Activated CD8-positive, alpha-beta memory T cell treated with anti-CD3 and anti-CD28 coated beads for 1 hour (primary cell): ENCODE results near the gene TNK2.
"Not testable (repeated sequence)": the region's sequence is repeated elsewhere in the genome, so short reads cannot be mapped to it uniquely, and the experiment has no call there.

Source experiments
- DNase-seq, 2 donors: peaks; one replicate each; pipeline ENCODE4 v3.0.0-alpha.2; 2020; ENCODE audit warnings: low read depth in 1 of 2; ENCODE audit errors: extremely low read depth in 1 of 2

The TNK2 gene

GRCh38 chr3:195872097-195872496 lies 36.3 kb downstream of the TNK2 start:
- no peak for DNase-seq

- DNase-seq: not testable (repeated sequence)
These were observed 36.7 kb downstream of the TNK2 start for GRCh38 chr3:195871686-195872085.

GRCh38 chr3:195870937-195871336 lies 37.4 kb downstream of the TNK2 start:
- no peak for DNase-seq

- no peak for DNase-seq
These were observed 37.9 kb downstream of the TNK2 start for GRCh38 chr3:195870442-195870841.

GRCh38 chr3:195869413-195870001 lies 38.8 kb downstream of the TNK2 start:
- no peak for DNase-seq

GRCh38 chr3:195868866-195869412 lies 39.4 kb downstream of the TNK2 start:
- no peak for DNase-seq

- no peak for DNase-seq
These were observed 40.0 kb downstream of the TNK2 start for GRCh38 chr3:195868336-195868865.

GRCh38 chr3:195867631-195868335 lies 40.6 kb downstream of the TNK2 start:
- no peak for DNase-seq

- DNase-seq: no peak
These were observed 41.5 kb downstream of the TNK2 start for GRCh38 chr3:195866686-195867511.

GRCh38 chr3:195865752-195866151 lies 42.6 kb downstream of the TNK2 start:
- DNase-seq: no peak

- DNase-seq: peak; percentile 26 to 43
These were observed 45.0 kb downstream of the TNK2 start for GRCh38 chr3:195863121-195864061.

- not testable (repeated sequence) for DNase-seq
These were observed 46.0 kb downstream of the TNK2 start for GRCh38 chr3:195862318-195862717.

- DNase-seq: no peak
These were observed 47.9 kb downstream of the TNK2 start for GRCh38 chr3:195860456-195860855.

- DNase-seq: no peak
These were observed 48.4 kb downstream of the TNK2 start for GRCh38 chr3:195859846-195860411.

GRCh38 chr3:195859061-195859845 lies 49.1 kb downstream of the TNK2 start:
- DNase-seq: peak; percentile 45 to 62

GRCh38 chr3:195856410-195857084 lies 51.8 kb downstream of the TNK2 start:
- DNase-seq: no peak

- no peak for DNase-seq
These were observed 52.6 kb downstream of the TNK2 start for GRCh38 chr3:195855471-195856409.
